Embryonic facial prominence (tissue), 1 donor: ENCODE measurements around the gene ANKRD60.

Source experiments
- DNase-seq: peaks from one replicate; pipeline ENCODE4 v3.0.0-alpha.2; 2016; ENCODE audit errors: extremely low spot score

The ANKRD60 gene

DNA sequence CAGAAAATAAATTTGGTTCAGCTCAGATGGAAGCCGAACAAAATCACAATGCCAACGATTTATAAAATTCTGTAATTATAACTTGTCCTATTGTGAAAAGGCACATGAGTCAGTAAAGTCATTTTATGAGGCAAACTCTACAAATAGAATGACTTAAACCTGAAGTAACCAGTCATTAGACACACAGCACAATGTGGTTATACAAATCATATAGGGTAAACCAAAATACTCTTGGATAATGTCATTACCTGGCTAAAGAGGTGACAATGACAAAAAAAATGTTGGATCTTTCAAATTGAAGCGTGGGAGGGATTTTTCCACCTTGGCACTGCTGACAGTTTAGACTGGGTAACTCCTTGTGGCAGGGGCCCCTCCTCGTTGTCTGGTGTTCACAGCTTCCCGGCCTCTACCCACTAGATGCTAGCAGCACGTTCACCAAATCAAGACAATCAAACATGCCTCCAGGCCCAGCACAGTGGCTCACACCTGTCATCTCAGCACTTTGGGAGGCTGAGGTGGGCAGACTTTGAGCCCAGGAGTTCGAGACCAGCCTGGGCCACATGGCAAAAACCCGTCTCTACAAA, 5.0 kb downstream of the ANKRD60 start:
- no peak for DNase-seq

GRCh38 chr20:58222446-58222845, 6.0 kb downstream of the ANKRD60 start:
- no peak for DNase-seq

- DNase-seq, result no peak
Measured at GRCh38 chr20:58219342-58219700, 9.1 kb downstream of the ANKRD60 start.

DNA sequence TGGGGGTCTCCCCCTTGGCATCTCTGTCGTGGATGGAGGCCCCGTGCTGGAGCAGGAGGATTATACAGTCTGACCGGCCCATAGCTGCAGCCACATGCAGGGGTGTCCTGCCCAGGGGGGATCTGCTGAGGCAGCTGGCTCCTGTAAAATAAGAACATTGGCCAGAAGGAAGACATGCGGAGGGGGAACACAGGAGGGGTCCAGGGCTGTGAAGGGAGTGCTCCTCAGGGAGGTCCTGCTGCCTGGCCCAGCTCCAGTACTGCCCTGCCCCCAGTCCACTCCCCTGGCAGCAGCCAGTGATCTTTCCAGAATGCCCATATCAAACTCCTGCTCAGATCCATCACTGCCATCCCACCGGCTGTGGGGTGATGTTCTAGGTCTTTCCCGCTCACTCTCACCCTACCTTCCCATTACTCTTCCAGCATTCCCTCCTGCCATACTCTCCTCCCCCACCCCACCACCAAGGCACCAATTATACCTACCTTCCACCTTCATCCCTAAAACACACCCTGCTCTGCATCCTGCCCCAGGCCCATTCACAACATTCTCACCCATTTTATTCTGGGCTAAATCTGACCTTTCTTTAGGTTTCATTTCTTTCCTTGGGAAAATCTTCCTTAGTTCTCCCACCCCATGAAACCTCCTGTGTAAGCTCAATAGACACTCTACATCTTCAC, 9.7 kb downstream of the ANKRD60 start:
- DNase-seq, result no peak

GRCh38 chr20:58216334-58216733, 12.1 kb downstream of the ANKRD60 start:
- DNase-seq, result no peak

DNA sequence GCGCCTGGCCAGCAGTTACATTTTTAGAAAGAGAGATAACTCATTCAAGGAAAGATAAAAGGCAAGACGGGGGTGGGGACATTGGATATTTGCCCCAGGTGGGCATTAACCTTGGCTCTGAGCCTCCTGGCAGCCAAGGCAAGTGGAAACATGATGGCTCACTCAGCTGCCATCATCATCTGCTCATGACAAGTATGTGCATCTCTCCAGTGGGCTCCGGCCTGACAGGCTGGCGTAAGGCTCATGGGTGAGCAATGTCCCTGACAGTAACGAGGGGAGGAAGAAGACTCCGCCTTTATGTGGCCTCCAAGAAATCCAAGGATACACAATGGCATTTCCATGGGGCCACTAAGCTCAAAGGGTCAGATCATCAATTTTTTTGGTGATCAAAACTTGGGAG, 13.3 kb downstream of the ANKRD60 start:
- no peak for DNase-seq

- DNase-seq, result no peak
Measured at GRCh38 chr20:58214310-58214709, 14.1 kb downstream of the ANKRD60 start.

- no peak for DNase-seq
Measured at GRCh38 chr20:58213716-58214115, 14.7 kb downstream of the ANKRD60 start.

DNA sequence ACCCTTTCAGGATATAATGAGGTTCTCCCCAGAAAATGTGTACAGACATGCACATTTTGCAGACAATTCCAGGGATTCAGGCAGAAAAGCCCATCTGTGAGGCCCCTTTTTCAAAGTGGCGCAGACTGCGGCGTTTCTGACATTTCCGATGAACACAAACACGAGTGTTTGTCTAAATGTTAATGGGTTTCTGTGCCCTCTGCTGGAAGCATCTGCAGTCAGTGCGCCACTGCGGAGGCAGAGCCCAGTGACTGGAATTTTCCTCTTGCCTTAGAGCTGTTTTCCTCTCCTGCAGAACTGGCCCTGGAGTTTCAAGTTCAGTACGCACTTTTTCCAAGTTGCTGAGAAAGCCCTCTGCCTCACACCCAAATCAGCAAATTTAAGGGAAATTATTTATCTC, 15.3 kb downstream of the ANKRD60 start:
- DNase-seq, result no peak

DNA sequence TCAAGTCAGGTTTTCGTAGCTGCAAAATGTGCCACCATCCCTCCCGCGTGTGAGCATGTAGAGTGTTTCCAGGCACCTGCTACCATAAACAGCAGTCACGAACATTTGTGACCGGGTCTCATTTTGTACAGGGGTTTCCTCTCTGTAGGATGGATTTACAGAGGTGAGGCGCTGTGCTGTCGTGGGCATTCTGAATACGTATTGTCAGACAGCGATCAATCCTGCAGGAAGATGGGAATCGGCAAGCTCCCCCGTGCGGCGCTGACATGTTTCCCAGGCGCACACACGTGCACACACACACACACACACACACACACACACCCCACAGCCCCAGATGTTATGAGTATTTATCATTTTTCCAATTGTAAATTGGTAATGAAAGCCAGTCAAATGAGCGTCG, 15.8 kb downstream of the ANKRD60 start:
- DNase-seq, result no peak

GRCh38 chr20:58210398-58210747, 18.1 kb downstream of the ANKRD60 start:
- DNase-seq, result no peak

GRCh38 chr20:58209652-58210397, 18.6 kb downstream of the ANKRD60 start:
- peak; percentile 45 for DNase-seq

DNA sequence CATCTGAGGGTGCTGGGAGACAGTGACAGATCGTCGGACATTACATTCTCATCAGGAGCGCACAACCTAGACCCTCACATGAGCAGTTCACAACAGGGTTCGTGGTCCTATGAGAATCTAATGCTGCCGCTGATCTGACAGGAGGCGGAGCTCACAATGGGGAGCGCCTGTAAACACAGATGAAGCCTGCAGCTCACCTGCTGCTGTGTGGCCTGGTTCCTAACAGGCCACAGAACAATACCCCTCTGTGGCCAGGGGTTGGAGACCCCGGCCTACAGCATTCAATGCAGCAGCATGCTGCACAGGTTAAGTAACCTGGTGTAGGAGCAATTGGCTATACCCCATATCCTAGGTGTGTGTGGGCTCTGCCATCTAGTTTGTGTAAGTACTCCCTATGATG, 19.5 kb downstream of the ANKRD60 start:
- DNase-seq, result no peak

GRCh38 chr20:58205850-58206249, 22.6 kb downstream of the ANKRD60 start:
- no peak for DNase-seq

- DNase-seq, result no peak
Measured at GRCh38 chr20:58202044-58202443, 26.4 kb downstream of the ANKRD60 start.

DNA sequence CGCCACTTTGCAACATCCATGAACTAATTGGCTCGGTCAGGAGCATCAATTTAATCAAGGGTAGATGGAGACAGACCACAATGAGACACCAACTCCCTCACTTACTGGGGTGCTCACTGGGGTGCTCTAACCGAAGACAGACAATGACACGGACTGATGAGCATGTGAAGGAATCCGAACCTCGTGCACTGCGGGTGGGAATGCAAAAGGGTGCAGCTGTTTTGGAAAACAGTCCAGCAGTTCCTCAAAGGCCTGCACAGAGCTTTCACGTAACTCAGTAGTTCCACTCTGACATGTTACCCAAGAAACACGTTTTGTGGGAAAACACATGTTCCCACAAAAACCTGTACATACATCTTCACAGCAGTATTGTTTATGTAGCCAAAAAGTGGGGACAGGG, 26.8 kb downstream of the ANKRD60 start:
- no peak for DNase-seq

DNA sequence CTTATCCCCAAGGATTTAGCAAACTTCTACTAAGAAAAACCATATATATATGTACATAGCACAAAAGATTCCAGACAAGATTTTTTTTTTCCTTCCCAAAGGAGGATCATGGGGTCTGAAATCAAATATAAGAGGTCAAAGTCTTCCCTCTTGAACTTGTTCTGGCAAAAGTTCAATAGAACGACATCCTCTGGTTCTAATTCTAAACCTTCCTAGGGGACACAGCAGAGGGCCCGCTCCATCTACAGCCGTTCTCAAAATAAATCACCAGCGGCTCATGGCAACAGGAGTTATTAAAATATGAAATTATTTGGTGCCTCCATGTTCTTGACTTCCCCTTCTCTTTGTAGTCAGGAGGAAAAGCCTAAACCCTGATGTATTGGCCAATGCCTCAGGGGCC, 29.0 kb downstream of the ANKRD60 start:
- no peak for DNase-seq

- no peak for DNase-seq
Measured at GRCh38 chr20:58198901-58199355, 29.5 kb downstream of the ANKRD60 start.

DNA sequence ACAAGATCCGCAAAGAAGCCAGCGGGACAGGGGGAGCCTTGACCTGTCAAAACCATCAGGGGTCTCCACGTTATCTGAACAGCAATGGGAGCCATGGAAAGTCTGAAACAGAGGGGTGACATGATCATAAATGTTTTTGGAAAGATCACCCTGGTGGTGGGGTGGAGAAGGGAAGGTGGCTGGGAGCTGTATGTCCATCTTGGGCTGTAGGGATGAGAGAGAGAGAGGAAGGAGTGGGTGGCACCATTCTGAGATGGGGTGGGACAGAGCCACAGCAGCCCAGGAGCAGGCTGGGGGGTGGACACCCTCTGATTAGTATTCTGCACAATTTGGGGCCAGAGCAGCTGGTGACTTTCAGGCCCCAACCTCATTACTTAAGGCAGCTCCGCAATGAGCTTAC, 30.1 kb downstream of the ANKRD60 start:
- no peak for DNase-seq

- no peak for DNase-seq
Measured at GRCh38 chr20:58197185-58197469, 31.3 kb downstream of the ANKRD60 start.

DNA sequence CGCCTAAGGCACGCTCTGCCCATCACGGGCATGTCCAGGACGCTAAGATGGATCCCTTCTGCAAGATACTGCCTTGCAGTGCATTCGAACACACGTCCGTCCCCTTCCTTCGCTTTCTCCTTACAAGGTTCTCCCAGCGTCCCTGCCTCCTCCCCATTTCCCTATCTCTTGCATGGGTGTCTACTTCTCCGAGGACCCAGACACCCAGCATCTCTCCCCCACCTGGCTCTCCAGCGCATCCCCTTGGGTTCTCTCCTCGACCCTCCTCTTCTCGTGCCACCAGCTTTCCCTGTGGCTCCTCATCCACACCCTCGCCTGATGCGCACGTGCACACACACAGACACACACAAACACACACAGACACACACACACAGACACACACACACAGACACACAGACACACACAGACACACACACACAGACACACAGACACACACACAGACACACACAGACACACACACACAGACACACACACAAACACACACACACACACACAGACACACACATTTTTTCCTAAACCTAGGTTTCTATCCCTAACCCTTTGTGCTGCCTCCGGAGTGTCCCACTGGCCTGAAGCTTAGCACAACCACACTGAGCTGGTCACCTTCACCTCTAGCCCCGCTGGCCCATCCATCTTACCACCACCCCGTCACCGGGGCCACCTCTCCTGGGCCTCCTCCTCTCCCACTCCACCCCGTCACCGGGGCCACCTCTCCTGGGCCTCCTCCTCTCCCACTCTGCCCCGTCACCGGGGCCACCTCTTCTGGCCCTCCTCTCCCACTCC, 31.9 kb downstream of the ANKRD60 start:
- DNase-seq, result no peak

GRCh38 chr20:58195047-58195446, 33.4 kb downstream of the ANKRD60 start:
- DNase-seq, result no peak
